Fibroblast of skin of scalp (primary cell): Measurements from ENCODE around the gene GABRA5. TPM values are rescaled to one million over a fixed set of nuclear protein-coding genes. Genes with fewer than 3 reads are reported as not detected.
"Not testable (repeated sequence)": the region's sequence is repeated elsewhere in the genome, so short reads cannot be mapped to it uniquely, and the experiment has no call there.

Source experiments
- DNase-seq: peaks from one replicate; pipeline ENCODE4 v3.0.0-alpha.2; 2013
- polyA plus RNA-seq, 2 experiments: library from polyadenylated mRNA; unstranded; fragments of 120-200 nt; gene quantifications; one replicate each; pipeline ENCODE4 v1.2.1, GENCODE V29; 2013; ENCODE audit not compliant: insufficient read length in 2 of 2

The GABRA5 gene
- 3.4 TPM for polyA plus RNA-seq (2013, experiment 1 of 2; ENCODE audit: insufficient read length)
- polyA plus RNA-seq (2013, experiment 2 of 2; ENCODE audit: insufficient read length): 3.4 TPM

- DNase-seq: peak; percentile 65
These were observed at the start of gene GABRA5 for GRCh38 chr15:26866298-26867199. Gene GABRA5 (plus strand): TSS chr15:26867062. CDS start chr15:26869249, 2,187 bp downstream.

GRCh38 chr15:26831191-26831590, 35.7 kb upstream of the GABRA5 start:
- DNase-seq: not testable (repeated sequence)

GRCh38 chr15:26831951-26832350, 34.9 kb upstream of the GABRA5 start:
- no peak for DNase-seq

- DNase-seq: peak; percentile 2
These were observed 28.0 kb upstream of the GABRA5 start for GRCh38 chr15:26838742-26839460.

- no peak for DNase-seq
These were observed 25.3 kb upstream of the GABRA5 start for GRCh38 chr15:26841514-26841913.

- DNase-seq: no peak
These were observed 24.9 kb upstream of the GABRA5 start for GRCh38 chr15:26841941-26842340.

- DNase-seq: no peak
These were observed 24.5 kb upstream of the GABRA5 start for GRCh38 chr15:26842391-26842790.

- no peak for DNase-seq
These were observed 22.0 kb upstream of the GABRA5 start for GRCh38 chr15:26844901-26845300.

GRCh38 chr15:26848498-26848897, 18.4 kb upstream of the GABRA5 start:
- no peak for DNase-seq

GRCh38 chr15:26850161-26850560, 16.7 kb upstream of the GABRA5 start:
- DNase-seq: no peak

GRCh38 chr15:26852980-26853379, 13.9 kb upstream of the GABRA5 start:
- no peak for DNase-seq

GRCh38 chr15:26854435-26854834, 12.4 kb upstream of the GABRA5 start:
- DNase-seq: no peak

GRCh38 chr15:26864664-26865191, 2.1 kb upstream of the GABRA5 start:
- DNase-seq: peak; percentile 56

- peak; percentile 12 for DNase-seq
These were observed 542 bp downstream of the GABRA5 start for GRCh38 chr15:26867200-26868007.

GRCh38 chr15:26868029-26868685, 1.3 kb downstream of the GABRA5 start:
- DNase-seq: no peak

- DNase-seq: no peak
These were observed 2.8 kb downstream of the GABRA5 start for GRCh38 chr15:26869628-26870027.

GRCh38 chr15:26870346-26870745, 3.5 kb downstream of the GABRA5 start:
- no peak for DNase-seq

GRCh38 chr15:26872206-26872605, 5.3 kb downstream of the GABRA5 start:
- no peak for DNase-seq

GRCh38 chr15:26873846-26874245, 7.0 kb downstream of the GABRA5 start:
- peak; percentile 28 for DNase-seq

- no peak for DNase-seq
These were observed 8.1 kb downstream of the GABRA5 start for GRCh38 chr15:26874774-26875475.

GRCh38 chr15:26875476-26875850, 8.6 kb downstream of the GABRA5 start:
- DNase-seq: no peak
